Activated CD8-positive, alpha-beta memory T cell treated with anti-CD3 and anti-CD28 coated beads, Interleukin-2, amount 50 U/mL, for 24 hours (primary cell): ENCODE measurements around the gene ZNF619.

Experiments used
- DNase-seq: peaks from one replicate; pipeline ENCODE4 v3.0.0-alpha.2; 2020; ENCODE audit errors: extremely low read depth

Gene ZNF619

DNA sequence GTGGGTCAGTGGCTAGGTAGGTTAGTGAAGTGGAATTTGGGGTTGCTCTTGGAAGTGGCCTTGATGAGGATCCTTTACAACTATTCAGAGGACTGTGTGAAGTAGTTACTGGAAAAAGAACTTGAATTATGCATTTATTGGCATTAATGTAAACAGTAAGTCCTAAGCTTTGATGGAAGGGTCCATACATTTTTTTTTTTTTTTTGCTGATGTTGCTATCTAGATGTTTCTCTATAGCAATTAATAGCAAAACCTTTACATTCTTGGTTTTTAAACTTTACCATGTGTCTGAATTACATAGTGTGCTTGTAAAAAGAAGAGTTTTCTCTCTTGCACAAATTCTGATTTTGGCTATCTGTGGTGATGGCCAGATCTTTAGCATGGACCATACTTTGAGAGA lies 57.4 kb downstream of the ZNF619 start:
- no peak for DNase-seq
